DND-41 (cell line): ENCODE results near the gene CCNL1.

Experiments
- ATAC-seq: fragments of 200-7000 bp; cut with Tn5 transposase; 3 replicates; pipeline ENCODE4 v1.9.1; 2021; ENCODE audit warnings: low read depth; ENCODE audit not compliant: insufficient read depth
- DNase-seq: peaks from one replicate; pipeline ENCODE4 v3.0.0-alpha.2; 2020
- H2AFZ ChIP-seq: 2 replicates; pipeline ENCODE4 v1.6.0; 2012; ENCODE audit warnings: low read depth, low read length
- H3K27ac ChIP-seq: 2 replicates; pipeline ENCODE4 v1.5.1; 2012; ENCODE audit warnings: low read length, inconsistent platforms
- H3K27me3 ChIP-seq: fragments of 200-600 bp; sonication (generic); 2 replicates; pipeline ENCODE4 v1.6.0; 2012; ENCODE audit warnings: low read length, mild to moderate bottlenecking, inconsistent platforms; ENCODE audit not compliant: insufficient read depth, poor library complexity
- H3K36me3 ChIP-seq: 2 replicates; pipeline ENCODE4 v1.5.1; 2012; ENCODE audit warnings: low read length, inconsistent platforms; ENCODE audit not compliant: insufficient read depth
- H3K4me1 ChIP-seq: 2 replicates; pipeline ENCODE4 v1.5.1; 2012; ENCODE audit warnings: mild to moderate bottlenecking, low read length; ENCODE audit not compliant: insufficient read depth
- H3K4me2 ChIP-seq: 2 replicates; pipeline ENCODE4 v1.6.0; 2012; ENCODE audit warnings: mild to moderate bottlenecking, moderate library complexity, low read length, inconsistent platforms; ENCODE audit not compliant: insufficient read depth
- H3K4me3 ChIP-seq, 2 experiments: fragments of 200-600 bp in 1 of 2; shearing (Covaris generic) in 1 of 2; 2 replicates each; pipeline ENCODE4 v1.5.1; 2012 to 2016; ENCODE audit warnings: inconsistent platforms in 2 of 2, low read length in 2 of 2, mild to moderate bottlenecking in 2 of 2, low read depth in 1 of 2, moderate library complexity in 1 of 2
- H3K79me2 ChIP-seq: 2 replicates; pipeline ENCODE4 v1.6.0; 2012; ENCODE audit warnings: low read length, inconsistent platforms; ENCODE audit not compliant: insufficient read depth
- H3K9ac ChIP-seq: 2 replicates; pipeline ENCODE4 v1.6.0; 2012; ENCODE audit warnings: low read depth, mild to moderate bottlenecking, inconsistent platforms, low read length, moderate library complexity
- H3K9me3 ChIP-seq: 2 replicates; pipeline ENCODE4 v1.5.1; 2012; ENCODE audit warnings: low read length, moderate library complexity, mild to moderate bottlenecking, inconsistent platforms; ENCODE audit not compliant: insufficient read depth, severe bottlenecking
- H4K20me1 ChIP-seq: 2 replicates; pipeline ENCODE4 v1.6.0; 2012; ENCODE audit warnings: low read length; ENCODE audit not compliant: insufficient read depth
- CTCF ChIP-seq: IDR thresholded peaks from 2 replicates; pipeline ENCODE4 v1.5.1; 2012; ENCODE audit warnings: borderline replicate concordance, low read length, moderate library complexity, mild to moderate bottlenecking; ENCODE audit not compliant: poor library complexity, severe bottlenecking; ENCODE audit errors: extremely low read depth
- EZH2 ChIP-seq: IDR thresholded peaks from 3 replicates; pipeline ENCODE4 v1.6.1; 2012; ENCODE audit warnings: borderline replicate concordance, low read depth, mild to moderate bottlenecking, moderate library complexity, low read length, inconsistent platforms; ENCODE audit not compliant: severe bottlenecking

The CCNL1 gene

GRCh38 chr3:157133434-157134320, 26.3 kb downstream of the CCNL1 start:
- H3K4me2 ChIP-seq = no peak overlapping the region
- no peak overlapping the region for H3K9ac ChIP-seq
- no peak overlapping the region for H3K27ac ChIP-seq
- no peak overlapping the region for H2AFZ ChIP-seq
- peaks cover 4% of the 10 kb centered on the region; the same call in 1 of the 2 replicates for H3K4me1 ChIP-seq
- H4K20me1 ChIP-seq = no peaks in the 10 kb centered on the region
- peaks cover 4% of the 10 kb centered on the region; the same call in 1 of the 2 replicates for H3K36me3 ChIP-seq
- no peaks in the 10 kb centered on the region for H3K27me3 ChIP-seq
- TF ChIP-seq EZH2 (no peak), CTCF (no peak)
- ATAC-seq (no peak), DNase-seq (no peak)
- H3K4me3 ChIP-seq = no peak overlapping the region
- H3K79me2 ChIP-seq = no peaks in the 10 kb centered on the region
- no peaks in the 10 kb centered on the region for H3K9me3 ChIP-seq

DNA sequence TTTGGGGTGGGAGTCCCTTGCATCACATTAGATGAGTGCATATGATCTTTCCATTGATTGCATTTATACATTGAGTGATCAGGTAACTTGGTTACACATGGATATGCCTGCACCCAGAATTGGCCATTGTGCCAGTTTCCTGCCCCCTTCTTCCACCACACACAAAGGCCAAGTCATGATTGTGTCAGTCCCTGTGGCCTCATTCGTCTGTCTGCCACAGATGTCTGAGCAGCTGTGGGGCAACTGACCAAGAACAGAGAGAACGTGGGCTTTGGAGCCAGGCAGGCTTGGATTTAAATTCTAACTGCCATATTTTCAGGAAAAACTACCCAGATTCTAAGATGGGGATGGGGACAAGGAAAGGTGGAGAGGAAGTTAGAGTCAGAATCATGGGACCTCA, 27.0 kb downstream of the CCNL1 start:
- Histone ChIP-seq H3K36me3 (no peaks in the 10 kb centered on the region), H2AFZ (no peak overlapping the region), H3K27ac (no peak overlapping the region), H3K9me3 (no peaks in the 10 kb centered on the region), H3K27me3 (no peaks in the 10 kb centered on the region), H3K4me3 (no peak overlapping the region), H3K4me2 (no peak overlapping the region), H3K9ac (no peak overlapping the region), H3K79me2 (no peaks in the 10 kb centered on the region), H4K20me1 (no peaks in the 10 kb centered on the region), H3K4me1 (peaks cover 8% of the 10 kb centered on the region; the same call in 1 of the 2 replicates)
- ATAC-seq (no peak), DNase-seq (no peak)
- no peak for TF ChIP-seq CTCF

DNA sequence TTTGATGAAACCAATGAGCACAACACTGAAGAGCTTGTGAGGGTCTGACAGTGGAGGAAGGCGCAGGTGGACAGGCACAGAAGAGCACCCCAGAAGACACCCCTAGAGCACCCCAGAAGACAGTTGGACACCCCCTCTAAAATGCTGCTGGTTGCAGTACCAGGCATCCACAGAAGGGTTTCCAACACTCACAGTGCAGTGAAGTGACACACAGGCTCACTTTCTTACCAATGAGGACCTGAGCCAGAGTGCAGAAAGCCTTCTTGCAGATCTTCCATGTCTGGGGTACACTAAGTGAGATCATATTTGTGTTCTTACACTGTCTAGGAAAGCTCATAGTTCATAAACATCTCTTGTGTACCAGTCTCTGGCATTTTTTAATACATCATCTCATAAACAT, 27.6 kb downstream of the CCNL1 start:
- H3K27ac ChIP-seq = no peak overlapping the region
- DNase-seq (no peak), ATAC-seq (no peak)
- H3K36me3 ChIP-seq = no peaks in the 10 kb centered on the region
- H3K4me2 ChIP-seq = no peak overlapping the region
- no peaks in the 10 kb centered on the region for H3K9me3 ChIP-seq
- H2AFZ ChIP-seq = no peak overlapping the region
- no peak overlapping the region for H3K9ac ChIP-seq
- no peaks in the 10 kb centered on the region for H4K20me1 ChIP-seq
- H3K4me3 ChIP-seq = no peak overlapping the region
- no peaks in the 10 kb centered on the region for H3K27me3 ChIP-seq
- H3K4me1 ChIP-seq = peaks cover 8% of the 10 kb centered on the region; the same call in 1 of the 2 replicates
- TF ChIP-seq EZH2 (no peak), CTCF (no peak)
- H3K79me2 ChIP-seq = no peaks in the 10 kb centered on the region
